K562 (cell line): ENCODE measurements around the gene PARP14. TPM values are rescaled to one million over a fixed set of nuclear protein-coding genes. Genes with fewer than 3 reads are reported as not detected.

ENCODE experiments used
- ATAC-seq: fragments of 200-7000 bp; cut with Tn5 transposase; 3 replicates; pipeline ENCODE4 v1.9.1; 2020; ENCODE audit warnings: moderate library complexity
- BruUV-seq: library from RNA; stranded (reverse); fragments of 400-500 nt; replicated peaks from 2 replicates; lab custom pipeline; 2021; lab: Mats Ljungman, UMichigan
- CTCF ChIA-PET: fragments of 300-600 bp; formaldehyde crosslinking; extraction: SDS; loops from one replicate; lab custom pipeline; 2021; ENCODE audit warnings: low intra/inter-chr PET ratio; lab: Yijun Ruan, JAX
- POLR2A ChIA-PET: fragments of 300-600, 350-650 bp; sonication (Branson Sonifier 250); formaldehyde crosslinking; extraction: SDS; loops from one replicate; lab custom pipeline; 2021; ENCODE audit warnings: antibody characterized with exemption, inconsistent platforms; lab: Yijun Ruan, JAX
- DNase-seq, 4 experiments: peaks; one replicate each; pipeline versions ENCODE4 v3.0.0 to v3.0.0-alpha.2; 2011 to 2018; ENCODE audit warnings: low spot score in 3 of 4, mixed read lengths in 3 of 4; ENCODE audit errors: extremely low read depth in 1 of 4
- FAIRE-seq: peaks from 2 replicates; lab custom pipeline; 2011; peaks lifted over from hg19 to GRCh38; lab: Jason Lieb, UNC
- H2AFZ ChIP-seq: 2 replicates; pipeline ENCODE4 v1.6.0; 2011; ENCODE audit warnings: low read depth, low read length, control low read depth, inconsistent platforms
- H3K27ac ChIP-seq: fragments of 200-600 bp; 3 replicates; pipeline ENCODE4 v1.8.0; 2011; ENCODE audit warnings: low read depth, mild to moderate bottlenecking, control low read depth, inconsistent platforms, low read length, moderate library complexity, mixed read lengths; ENCODE audit errors: extremely low read depth
- H3K27me3 ChIP-seq, 2 experiments: fragments of 300-600 bp in 1 of 2; 2 replicates in 1 of 2; 3 replicates in 1 of 2; pipeline versions ENCODE4 v1.6.0 to v1.8.0; 2011; ENCODE audit warnings: inconsistent platforms in 2 of 2, low read length in 2 of 2, mild to moderate bottlenecking in 1 of 2, mixed read lengths in 1 of 2, moderate library complexity in 1 of 2; ENCODE audit not compliant: control insufficient read depth in 2 of 2, insufficient read depth in 2 of 2
- H3K36me3 ChIP-seq: fragments of 300-600 bp; 3 replicates; pipeline ENCODE4 v1.8.0; 2011; ENCODE audit warnings: mild to moderate bottlenecking, low read length, inconsistent platforms; ENCODE audit not compliant: control insufficient read depth, insufficient read depth
- H3K4me1 ChIP-seq, 2 experiments: fragments of 200-600 bp in 1 of 2; replicated peaks in 1 of 2; 2 replicates in 1 of 2; 3 replicates in 1 of 2; pipeline versions ENCODE4 v1.5.1 to v1.8.0; 2011; ENCODE audit warnings: inconsistent platforms in 2 of 2, low read length in 2 of 2, mild to moderate bottlenecking in 1 of 2, mixed read lengths in 1 of 2, moderate library complexity in 1 of 2; ENCODE audit not compliant: control insufficient read depth in 2 of 2, insufficient read depth in 2 of 2
- H3K4me2 ChIP-seq: 2 replicates; pipeline ENCODE4 v1.6.1; 2011; ENCODE audit warnings: low read length, control low read depth, inconsistent platforms, mixed read lengths; ENCODE audit not compliant: insufficient read depth
- H3K4me3 ChIP-seq: fragments of 200-600 bp; sonication (generic), shearing (Covaris generic); 2 replicates; pipeline ENCODE4 v1.5.1; 2016; ENCODE audit warnings: control low read depth, inconsistent platforms
- H3K79me2 ChIP-seq: fragments of 200-600 bp; 3 replicates; pipeline ENCODE4 v1.8.0; 2011; ENCODE audit warnings: low read length, inconsistent platforms; ENCODE audit not compliant: control insufficient read depth, insufficient read depth
- H3K9ac ChIP-seq, 2 experiments: 2 replicates each; pipeline versions ENCODE4 v1.6.0 to v1.6.1; 2011; ENCODE audit warnings: low read depth in 2 of 2, low read length in 2 of 2, control low read depth in 1 of 2, inconsistent platforms in 1 of 2, mild to moderate bottlenecking in 1 of 2, mixed read lengths in 1 of 2; ENCODE audit not compliant: insufficient read depth in 1 of 2
- H3K9me1 ChIP-seq: one replicate; pipeline ENCODE4 v1.6.0; 2011; ENCODE audit warnings: inconsistent platforms, mild to moderate bottlenecking, low read length, moderate library complexity; ENCODE audit not compliant: control insufficient read depth, insufficient read depth
- H3K9me3 ChIP-seq: replicated peaks from 2 replicates; pipeline ENCODE4 v1.5.1; 2011; ENCODE audit warnings: low read depth, low read length, inconsistent platforms; ENCODE audit not compliant: control insufficient read depth, insufficient read depth
- H4K20me1 ChIP-seq: replicated peaks from 2 replicates; pipeline ENCODE4 v1.6.1; 2011; ENCODE audit warnings: low read length, inconsistent platforms, mixed read lengths; ENCODE audit not compliant: control insufficient read depth, insufficient read depth
- ADNP ChIP-seq: fragments of 200-800 bp; sonication (Bioruptor generic); IDR thresholded peaks from 2 replicates; pipeline ENCODE4 v1.6.1; 2016; ENCODE audit warnings: missing genetic modification characterization, missing compliant biosample characterization
- ASH1L ChIP-seq: fragments of 450-650 bp; IDR thresholded peaks from 2 replicates; pipeline ENCODE4 v1.6.1; 2018; ENCODE audit warnings: borderline replicate concordance, mild to moderate bottlenecking, low read depth; ENCODE audit not compliant: partially characterized antibody
- ATF3 ChIP-seq, 2 experiments: fragments of 450-650 bp in 1 of 2; sonication (generic) in 1 of 2; formaldehyde crosslinking in 1 of 2; IDR thresholded peaks in 1 of 2; conservative IDR thresholded peaks in 1 of 2; 2 replicates each; pipeline versions ENCODE4 v1.6.1 to v1.8.1; 2016 to 2023; ENCODE audit warnings: mild to moderate bottlenecking in 2 of 2, moderate library complexity in 2 of 2, inconsistent platforms in 1 of 2, missing genetic modification reagents in 1 of 2
- E4F1 ChIP-seq: fragments of 250-450 bp; sonication (Bioruptor Pico); IDR thresholded peaks from 2 replicates; pipeline ENCODE4 v1.5.0; 2021; ENCODE audit warnings: mild to moderate bottlenecking, borderline replicate concordance
- HDAC3 ChIP-seq: fragments of 450-650 bp; IDR thresholded peaks from 2 replicates; pipeline ENCODE4 v1.6.1; 2018; ENCODE audit warnings: borderline replicate concordance, mild to moderate bottlenecking, moderate library complexity; ENCODE audit not compliant: partially characterized antibody
- HNRNPH1 ChIP-seq: fragments of 200-400 bp; formaldehyde crosslinking; optimal IDR thresholded peaks from 2 replicates; pipeline ENCODE3; 2017; ENCODE audit warnings: low read depth, mild to moderate bottlenecking, low read length, moderate library complexity
- MCM3 ChIP-seq: fragments of 450-650 bp; IDR thresholded peaks from 2 replicates; pipeline ENCODE4 v1.6.1; 2016
- MXD1 ChIP-seq: fragments of 250-450 bp; sonication (Bioruptor Pico); IDR thresholded peaks from 2 replicates; pipeline ENCODE4 v1.8.0; 2021; ENCODE audit warnings: borderline replicate concordance, mild to moderate bottlenecking, moderate library complexity; ENCODE audit not compliant: poor library complexity, severe bottlenecking
- MYBL2 ChIP-seq, 2 experiments: fragments of 450-650 bp in 1 of 2; sonication (generic) in 1 of 2; formaldehyde crosslinking in 1 of 2; IDR thresholded peaks; 2 replicates each; pipeline versions ENCODE4 v1.6.1 to v1.8.1; 2017 to 2022; ENCODE audit warnings: borderline replicate concordance in 1 of 2, inconsistent platforms in 1 of 2, low read depth in 1 of 2, mild to moderate bottlenecking in 1 of 2, missing genetic modification reagents in 1 of 2, moderate library complexity in 1 of 2
- NCOA6 ChIP-seq: fragments of 450-650 bp; IDR thresholded peaks from 2 replicates; pipeline ENCODE4 v1.6.1; 2017; ENCODE audit warnings: mild to moderate bottlenecking
- NR0B1 ChIP-seq: fragments of 450-650 bp; IDR thresholded peaks from one replicate; pipeline ENCODE4 v1.6.1; 2018; ENCODE audit warnings: mild to moderate bottlenecking, moderate library complexity; ENCODE audit not compliant: partially characterized antibody
- PRMT5 ChIP-seq: sonication (generic); formaldehyde crosslinking; IDR thresholded peaks from 2 replicates; pipeline ENCODE4 v1.5.0; 2020; ENCODE audit warnings: missing genetic modification reagents
- THAP12 ChIP-seq: fragments of 250-450 bp; sonication (Bioruptor Pico); IDR thresholded peaks from 2 replicates; pipeline ENCODE4 v1.9.0; 2021; ENCODE audit warnings: mild to moderate bottlenecking, inconsistent platforms
- in situ Hi-C: fragments of 300-500 bp; cut with MboI; formaldehyde crosslinking; loops from 4 replicates; pipeline ENCODE4 v1.15.0; 2018; ENCODE audit warnings: inconsistent platforms, mixed read lengths
- intact Hi-C: fragments of 100-400 bp; cut with micrococcal nuclease; formaldehyde crosslinking; loops from 2 replicates; pipeline ENCODE4 v1.14.2; 2022
- polyA plus RNA-seq, 8 experiments: library from polyadenylated mRNA; depleted of rRNA in 4 of 8; stranded (reverse) in 5 of 8; unstranded in 3 of 8; fragments of >200 nt; fragmentation: Nextera tagmentation in 2 of 8; fragmentation: Illumina TruSeq in 1 of 8; extraction: Ambion mirVana in 2 of 8; extraction: Trizol in 1 of 8; gene quantifications; 2 replicates each; pipeline versions ENCODE4 v1.2.1 to v1.2.3, GENCODE V29; 2011 to 2014; ENCODE audit warnings: inconsistent platforms in 1 of 8, missing spikeins in 1 of 8
- total RNA-seq, 7 experiments: library from RNA; depleted of rRNA in 6 of 7; stranded (reverse); fragments of >200 nt in 6 of 7; fragmentation: Illumina TruSeq in 2 of 7; extraction: Trizol in 2 of 7; gene quantifications; 2 replicates each; pipeline versions ENCODE4 v1.2.1 to v1.2.3, GENCODE V29; 2011 to 2021; ENCODE audit warnings: low replicate concordance in 1 of 7

The PARP14 gene
- total and polyA plus RNA-seq, 9 of the 15 experiments (the other 6 are each of a cell fraction or from before 2014, with no cell fraction given) = 3.1 to 14.4 (median 9.0) TPM

GRCh38 chr3:122640437-122640999 lies 40.1 kb upstream of the PARP14 start:
- POLR2A ChIA-PET = interaction anchor here (0.6 to 1.2 kb wide), 4 partner anchors 11 to 57 kb away, joined by 3 to 4 read pairs (median 4); no protein-coding TSS in a partner anchor
- no peak for FAIRE-seq
- CTCF ChIA-PET = no interaction called here
- no peak for TF ChIP-seq E4F1
- no peak for TF ChIP-seq PRMT5
- TF ChIP-seq MXD1 (CRISPR knock-in tag) = no peak
- no peak for TF ChIP-seq MCM3
- TF ChIP-seq MYBL2 (IDR thresholded peaks at IDR 0.05; ENCODE audit: low read depth) = no peak
- TF ChIP-seq MYBL2 (CRISPR knock-in tag; IDR thresholded peaks at IDR 0.05; ENCODE audit: borderline replicate concordance) = no peak
- no peak for TF ChIP-seq HDAC3
- no peak for TF ChIP-seq HNRNPH1
- no peak for TF ChIP-seq ADNP
- TF ChIP-seq THAP12 (CRISPR knock-in tag) = no peak
- TF ChIP-seq ATF3 (IDR thresholded peaks at IDR 0.05) = no peak
- TF ChIP-seq ATF3 (CRISPR knock-in tag; conservative IDR thresholded peaks at IDR 0.05) = no peak
- TF ChIP-seq ASH1L = no peak
- TF ChIP-seq NR0B1 = no peak
- no peak for TF ChIP-seq NCOA6

More at GRCh38 chr3:122640437-122640999, 40.1 kb upstream of the PARP14 start:
- Histone ChIP-seq H3K9ac (no peak overlapping the region), H3K36me3 (no peaks in the 10 kb centered on the region), H3K9me3 (no peaks in the 10 kb centered on the region), H3K27me3 (peaks cover 0 to 7% of the 10 kb centered on the region in 2 experiments; a peak in 3 of 5 replicates), H3K79me2 (no peaks in the 10 kb centered on the region), H3K9me1 (no peaks in the 10 kb centered on the region), H3K27ac (no peak overlapping the region), H2AFZ (no peak overlapping the region), H3K4me3 (no peak overlapping the region), H4K20me1 (no peaks in the 10 kb centered on the region), H3K4me1 (no peaks in the 10 kb centered on the region), H3K4me2 (no peak overlapping the region)
- BruUV-seq = no TSS peak
- DNase-seq = no peak
- ATAC-seq = no peak
- intact Hi-C loops = no loop called here
- in situ Hi-C loops = no loop called here
